Measurements from ENCODE around the gene SH3BP2. TPM values are rescaled to one million over a fixed set of nuclear protein-coding genes. Genes with fewer than 3 reads are reported as not detected.

Gene SH3BP2
- polyA plus RNA-seq, 1 donor from 2014 or later = 87.9 TPM

GRCh38 chr4:2878346-2878745 lies 85.5 kb downstream of the SH3BP2 start:
- Histone ChIP-seq H3K27ac (ENCODE audit: low read length) (no peak overlapping the region), H3K9me2 (ENCODE audit: insufficient read depth, low read length) (no peaks in the 10 kb centered on the region), H3K4me3 (ENCODE audit: low read length) (no peak overlapping the region), H3K4me2 (ENCODE audit: low read length) (no peak overlapping the region), H3K27me3 (ENCODE audit: insufficient read depth, low read depth, low read length) (no peaks in the 10 kb centered on the region), H3F3A (ENCODE audit: insufficient read depth, low read length, poor library complexity, severe bottlenecking) (no peaks in the 10 kb centered on the region), H2AFZ (ENCODE audit: low read depth, low read length) (no peak overlapping the region), H3K9ac (ENCODE audit: low read length) (no peak overlapping the region), H3K9me3 (ENCODE audit: low read length) (no peaks in the 10 kb centered on the region), H3K79me2 (replicated peaks; ENCODE audit: insufficient read depth, low read length) (peaks cover 45% of the 10 kb centered on the region), H3K36me3 (ENCODE audit: insufficient read depth, low read length) (no peaks in the 10 kb centered on the region), H4K20me1 (ENCODE audit: insufficient read depth) (no peaks in the 10 kb centered on the region)
- TF ChIP-seq EP300 (conservative IDR thresholded peaks at IDR 0.05; ENCODE audit: poor library complexity, severe bottlenecking) = no peak
- no peak for TF ChIP-seq SMC3 (conservative IDR thresholded peaks at IDR 0.05; ENCODE audit: poor library complexity)
- TF ChIP-seq EZH2 (IDR thresholded peaks at IDR 0.05; ENCODE audit: borderline replicate concordance, insufficient read depth, low read length, poor library complexity, severe bottlenecking) = no peak
- no peak for TF ChIP-seq REST (IDR thresholded peaks at IDR 0.05; ENCODE audit: borderline replicate concordance)
- TF ChIP-seq, protein P1, sequence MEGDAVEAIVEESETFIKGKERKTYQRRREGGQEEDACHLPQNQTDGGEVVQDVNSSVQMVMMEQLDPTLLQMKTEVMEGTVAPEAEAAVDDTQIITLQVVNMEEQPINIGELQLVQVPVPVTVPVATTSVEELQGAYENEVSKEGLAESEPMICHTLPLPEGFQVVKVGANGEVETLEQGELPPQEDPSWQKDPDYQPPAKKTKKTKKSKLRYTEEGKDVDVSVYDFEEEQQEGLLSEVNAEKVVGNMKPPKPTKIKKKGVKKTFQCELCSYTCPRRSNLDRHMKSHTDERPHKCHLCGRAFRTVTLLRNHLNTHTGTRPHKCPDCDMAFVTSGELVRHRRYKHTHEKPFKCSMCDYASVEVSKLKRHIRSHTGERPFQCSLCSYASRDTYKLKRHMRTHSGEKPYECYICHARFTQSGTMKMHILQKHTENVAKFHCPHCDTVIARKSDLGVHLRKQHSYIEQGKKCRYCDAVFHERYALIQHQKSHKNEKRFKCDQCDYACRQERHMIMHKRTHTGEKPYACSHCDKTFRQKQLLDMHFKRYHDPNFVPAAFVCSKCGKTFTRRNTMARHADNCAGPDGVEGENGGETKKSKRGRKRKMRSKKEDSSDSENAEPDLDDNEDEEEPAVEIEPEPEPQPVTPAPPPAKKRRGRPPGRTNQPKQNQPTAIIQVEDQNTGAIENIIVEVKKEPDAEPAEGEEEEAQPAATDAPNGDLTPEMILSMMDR (IDR thresholded peaks at IDR 0.05; ENCODE audit: poor library complexity, severe bottlenecking) = no peak
- no peak for TF ChIP-seq TAF1 (IDR thresholded peaks at IDR 0.05; ENCODE audit: low read depth)

DNA sequence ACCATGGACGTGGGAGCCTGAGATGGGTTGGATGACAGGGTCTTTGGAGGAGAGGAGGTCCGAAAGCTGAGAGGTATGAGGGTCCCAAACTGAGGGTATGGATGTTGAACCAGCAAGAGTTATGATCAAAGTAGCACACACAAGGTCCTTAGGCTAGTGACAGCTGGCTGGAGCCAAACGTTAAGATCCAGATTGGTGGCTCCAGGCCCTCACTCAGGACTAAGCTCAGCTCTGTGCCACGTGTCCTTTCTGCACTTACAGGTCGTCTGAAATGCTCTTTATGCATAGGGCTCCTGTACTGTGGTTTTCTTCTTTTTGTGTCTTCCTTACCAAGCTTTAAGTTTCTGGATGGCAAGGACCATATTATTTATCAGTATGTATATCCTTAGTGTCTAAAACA lies 86.1 kb downstream of the SH3BP2 start:
- Histone ChIP-seq H4K20me1 (ENCODE audit: insufficient read depth) (no peaks in the 10 kb centered on the region), H2AFZ (ENCODE audit: low read depth, low read length) (no peak overlapping the region), H3K9ac (ENCODE audit: low read length) (no peak overlapping the region), H3K9me2 (ENCODE audit: insufficient read depth, low read length) (no peaks in the 10 kb centered on the region), H3K79me2 (replicated peaks; ENCODE audit: insufficient read depth, low read length) (peaks cover 40% of the 10 kb centered on the region), H3F3A (ENCODE audit: insufficient read depth, low read length, poor library complexity, severe bottlenecking) (no peaks in the 10 kb centered on the region), H3K27me3 (ENCODE audit: insufficient read depth, low read depth, low read length) (no peaks in the 10 kb centered on the region), H3K4me2 (ENCODE audit: low read length) (no peak overlapping the region), H3K27ac (ENCODE audit: low read length) (no peak overlapping the region), H3K4me3 (ENCODE audit: low read length) (no peak overlapping the region), H3K36me3 (ENCODE audit: insufficient read depth, low read length) (no peaks in the 10 kb centered on the region), H3K9me3 (ENCODE audit: low read length) (no peaks in the 10 kb centered on the region)
- TF ChIP-seq TAF1 (IDR thresholded peaks at IDR 0.05; ENCODE audit: low read depth) (no peak), MXI1 (conservative IDR thresholded peaks at IDR 0.05; ENCODE audit: poor library complexity, severe bottlenecking) (no peak), REST (IDR thresholded peaks at IDR 0.05; ENCODE audit: borderline replicate concordance) (no peak), RAD21 (conservative IDR thresholded peaks at IDR 0.05) (no peak), EP300 (conservative IDR thresholded peaks at IDR 0.05; ENCODE audit: poor library complexity, severe bottlenecking) (no peak), EZH2 (IDR thresholded peaks at IDR 0.05; ENCODE audit: borderline replicate concordance, insufficient read depth, low read length, poor library complexity, severe bottlenecking) (no peak), POLR2AphosphoS5 (IDR thresholded peaks at IDR 0.05) (no peak), SMC3 (conservative IDR thresholded peaks at IDR 0.05; ENCODE audit: poor library complexity) (no peak)
- TF ChIP-seq, protein P1 (IDR thresholded peaks at IDR 0.05; ENCODE audit: poor library complexity, severe bottlenecking) = no peak

Data from neural cell (in vitro differentiated cells).